ENCODE data around the gene SLC8A1.

GRCh38 chr2:40166006-40166405 lies 285.9 kb downstream of the SLC8A1 start:
- no peak for TF ChIP-seq CTCF (IDR thresholded peaks at IDR 0.05)
- no peak for TF ChIP-seq POLR2A (IDR thresholded peaks at IDR 0.05)

Measured in adrenal gland (tissue), 5 donors.